C4-2B (cell line): ENCODE results near the gene SYNJ2.

Source experiments
- ZFX ChIP-seq: fragments of 450-650 bp; IDR thresholded peaks from 2 replicates; pipeline ENCODE4 v1.6.1; 2017
- TF ChIP-seq, protein P1 (sequence below): fragments of 450-650 bp; conservative IDR thresholded peaks from 2 replicates; pipeline ENCODE4 v1.5.1; 2017; ENCODE audit warnings: mild to moderate bottlenecking

DNA sequence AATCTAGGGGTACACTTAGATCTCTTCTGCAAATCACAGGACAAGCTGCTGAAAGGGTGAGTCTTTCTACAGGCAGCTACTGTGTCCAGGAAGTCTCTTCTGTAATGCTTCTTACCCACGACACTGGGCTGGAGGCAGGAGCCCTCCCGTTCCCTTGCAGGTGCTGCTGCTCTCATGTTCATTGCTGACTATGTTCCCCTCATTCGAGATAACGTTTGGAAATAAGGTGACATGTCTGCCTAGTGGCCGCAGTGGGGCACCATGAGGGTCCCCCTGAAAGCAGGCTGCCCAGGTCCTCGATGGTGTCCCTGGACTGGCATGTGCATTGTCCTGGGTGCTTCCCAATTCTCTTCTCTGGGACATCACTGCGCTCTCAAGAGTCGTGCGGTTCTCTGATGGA, 74.7 kb downstream of the SYNJ2 start:
- TF ChIP-seq, protein P1, sequence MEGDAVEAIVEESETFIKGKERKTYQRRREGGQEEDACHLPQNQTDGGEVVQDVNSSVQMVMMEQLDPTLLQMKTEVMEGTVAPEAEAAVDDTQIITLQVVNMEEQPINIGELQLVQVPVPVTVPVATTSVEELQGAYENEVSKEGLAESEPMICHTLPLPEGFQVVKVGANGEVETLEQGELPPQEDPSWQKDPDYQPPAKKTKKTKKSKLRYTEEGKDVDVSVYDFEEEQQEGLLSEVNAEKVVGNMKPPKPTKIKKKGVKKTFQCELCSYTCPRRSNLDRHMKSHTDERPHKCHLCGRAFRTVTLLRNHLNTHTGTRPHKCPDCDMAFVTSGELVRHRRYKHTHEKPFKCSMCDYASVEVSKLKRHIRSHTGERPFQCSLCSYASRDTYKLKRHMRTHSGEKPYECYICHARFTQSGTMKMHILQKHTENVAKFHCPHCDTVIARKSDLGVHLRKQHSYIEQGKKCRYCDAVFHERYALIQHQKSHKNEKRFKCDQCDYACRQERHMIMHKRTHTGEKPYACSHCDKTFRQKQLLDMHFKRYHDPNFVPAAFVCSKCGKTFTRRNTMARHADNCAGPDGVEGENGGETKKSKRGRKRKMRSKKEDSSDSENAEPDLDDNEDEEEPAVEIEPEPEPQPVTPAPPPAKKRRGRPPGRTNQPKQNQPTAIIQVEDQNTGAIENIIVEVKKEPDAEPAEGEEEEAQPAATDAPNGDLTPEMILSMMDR, result no peak
- TF ChIP-seq ZFX, result no peak
